ENCODE measurements around the gene JAK1.

- TF ChIP-seq CTCF (conservative IDR thresholded peaks at IDR 0.05; ENCODE audit: low read depth, low read length): no peak
- no peak for TF ChIP-seq EZH2 (IDR thresholded peaks at IDR 0.05; ENCODE audit: borderline replicate concordance, low read depth, low read length, poor library complexity, severe bottlenecking)
Observed at GRCh38 chr1:64946916-64947315, 19.4 kb downstream of the JAK1 start.
